Loucy (cell line): ENCODE results near the gene TSPAN9.

Experiments used
- H2AFZ ChIP-seq: fragments of 200-600 bp; sonication (generic); 2 replicates; pipeline ENCODE4 v1.6.0; 2016; ENCODE audit warnings: antibody characterized with exemption, mild to moderate bottlenecking, low read length, moderate library complexity
- H3F3A ChIP-seq: fragments of 200-600 bp; 2 replicates; pipeline ENCODE4 v1.6.0; 2016; ENCODE audit warnings: antibody characterized with exemption, low read depth, mild to moderate bottlenecking
- H3K27me3 ChIP-seq: fragments of 200-600 bp; sonication (generic); 2 replicates; pipeline ENCODE4 v1.6.1; 2014; ENCODE audit warnings: low read length, mild to moderate bottlenecking; ENCODE audit not compliant: insufficient read depth, poor library complexity, severe bottlenecking
- H3K36me3 ChIP-seq: fragments of 200-600 bp; sonication (generic); 2 replicates; pipeline ENCODE4 v1.6.1; 2016; ENCODE audit warnings: low read length; ENCODE audit not compliant: insufficient read depth
- H3K4me1 ChIP-seq: fragments of 200-600 bp; sonication (generic); 2 replicates; pipeline ENCODE4 v1.5.1; 2014; ENCODE audit warnings: low read length, mild to moderate bottlenecking; ENCODE audit not compliant: insufficient read depth, poor library complexity, severe bottlenecking
- H3K4me2 ChIP-seq: fragments of 200-600 bp; sonication (generic); 2 replicates; pipeline ENCODE4 v1.6.0; 2014; ENCODE audit warnings: antibody characterized with exemption, low read length, low read depth, mild to moderate bottlenecking; ENCODE audit not compliant: poor library complexity, severe bottlenecking
- H3K4me3 ChIP-seq: fragments of 200-600 bp; sonication (generic); 2 replicates; pipeline ENCODE4 v1.5.1; 2014; ENCODE audit warnings: low read length, mild to moderate bottlenecking, mixed read lengths; ENCODE audit not compliant: poor library complexity, severe bottlenecking
- H3K79me2 ChIP-seq: fragments of 200-600 bp; sonication (generic); 2 replicates; pipeline ENCODE4 v1.6.1; 2014; ENCODE audit warnings: low read length; ENCODE audit not compliant: insufficient read depth
- H3K9ac ChIP-seq: fragments of 200-600 bp; sonication (generic); 2 replicates; pipeline ENCODE4 v1.6.0; 2014; ENCODE audit warnings: mild to moderate bottlenecking, low read depth, low read length, moderate library complexity; ENCODE audit not compliant: poor library complexity, severe bottlenecking
- H3K9me2 ChIP-seq: fragments of 200-600 bp; sonication (generic); replicated peaks from 2 replicates; pipeline ENCODE4 v1.6.1; 2016; ENCODE audit warnings: low read depth, low read length, mixed read lengths
- H3K9me3 ChIP-seq: fragments of 200-600 bp; sonication (generic); 2 replicates; pipeline ENCODE4 v1.6.1; 2014; ENCODE audit warnings: mild to moderate bottlenecking, antibody characterized with exemption, low read length, low read depth; ENCODE audit not compliant: insufficient read depth
- H4K20me1 ChIP-seq: fragments of 200-600 bp; sonication (generic); 2 replicates; pipeline ENCODE4 v1.6.0; 2014; ENCODE audit warnings: antibody characterized with exemption, low read length, mild to moderate bottlenecking; ENCODE audit not compliant: insufficient read depth, poor library complexity, severe bottlenecking
- CTCF ChIP-seq: fragments of 200-600 bp; sonication (generic); conservative IDR thresholded peaks from 2 replicates; pipeline ENCODE4 v1.5.1; 2014; ENCODE audit warnings: mild to moderate bottlenecking, antibody characterized with exemption, low read length
- EZH2phosphoT487 ChIP-seq: fragments of 200-600 bp; IDR thresholded peaks from 2 replicates; pipeline ENCODE4 v1.6.1; 2018; ENCODE audit warnings: antibody characterized with exemption, mild to moderate bottlenecking, moderate library complexity, borderline replicate concordance

TSPAN9 gene

GRCh38 chr12:3225154-3225795 is 148.1 kb downstream of the TSPAN9 start:
- no peak for TF ChIP-seq CTCF
- TF ChIP-seq EZH2phosphoT487 = no peak
- H3K4me2 ChIP-seq = no peak overlapping the region

DNA sequence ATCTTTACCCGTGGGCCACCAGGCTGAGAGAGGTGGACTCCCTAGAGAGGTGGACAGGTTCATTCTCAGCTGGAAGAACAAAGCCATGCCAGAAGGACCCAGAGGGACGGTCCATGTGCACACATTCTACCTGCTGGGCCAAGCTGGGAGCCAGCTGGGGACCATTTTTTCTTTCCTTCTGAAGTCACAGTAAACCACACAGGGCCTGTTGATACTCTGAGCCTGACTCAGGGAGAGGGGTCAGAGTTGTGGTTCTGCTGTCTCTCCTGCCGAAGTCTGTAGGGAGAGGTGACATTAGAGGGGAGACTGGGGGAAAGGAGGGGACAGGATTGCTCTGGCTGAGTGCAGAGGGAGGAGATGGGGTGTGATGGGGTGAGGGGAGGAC is 148.6 kb downstream of the TSPAN9 start:
- H2AFZ ChIP-seq = no peak overlapping the region
- H3K36me3 ChIP-seq = no peaks in the 10 kb centered on the region
- TF ChIP-seq CTCF (no peak), EZH2phosphoT487 (no peak)
- no peak overlapping the region for H3K4me2 ChIP-seq
- no peaks in the 10 kb centered on the region for H3F3A ChIP-seq
- no peak overlapping the region for H3K9ac ChIP-seq
- no peaks in the 10 kb centered on the region for H3K4me1 ChIP-seq
- H3K27me3 ChIP-seq = no peaks in the 10 kb centered on the region
- no peaks in the 10 kb centered on the region for H3K9me2 ChIP-seq
- H3K4me3 ChIP-seq = no peak overlapping the region
- no peaks in the 10 kb centered on the region for H3K79me2 ChIP-seq
- H3K9me3 ChIP-seq = no peaks in the 10 kb centered on the region
- H4K20me1 ChIP-seq = no peaks in the 10 kb centered on the region

More at GRCh38 chr12:3225154-3225795, 148.1 kb downstream of the TSPAN9 start:
- Histone ChIP-seq H3K9ac (no peak overlapping the region), H4K20me1 (no peaks in the 10 kb centered on the region), H3F3A (no peaks in the 10 kb centered on the region), H3K36me3 (no peaks in the 10 kb centered on the region), H2AFZ (no peak overlapping the region), H3K9me3 (no peaks in the 10 kb centered on the region), H3K4me3 (no peak overlapping the region), H3K9me2 (no peaks in the 10 kb centered on the region), H3K4me1 (no peaks in the 10 kb centered on the region), H3K27me3 (no peaks in the 10 kb centered on the region), H3K79me2 (no peaks in the 10 kb centered on the region)

DNA sequence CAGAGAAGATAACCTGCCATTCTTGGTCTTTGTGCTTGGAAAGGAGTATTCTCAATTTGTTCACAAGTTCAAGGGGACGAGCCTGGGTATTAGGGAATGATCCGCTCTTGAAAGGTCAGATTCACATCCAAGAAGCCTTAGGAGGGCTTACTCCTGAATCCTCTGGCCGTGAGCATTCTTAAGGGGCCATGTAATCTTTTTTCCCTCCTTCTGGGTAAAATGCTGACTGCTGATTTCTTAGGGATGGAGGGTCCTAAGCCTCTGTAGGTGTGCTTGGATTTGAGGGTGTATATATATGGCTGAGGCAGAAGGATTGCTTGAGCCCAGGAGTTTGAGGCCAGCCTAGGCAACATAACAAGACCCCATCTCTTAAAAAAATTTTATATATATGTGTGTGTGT is 149.1 kb downstream of the TSPAN9 start:
- no peaks in the 10 kb centered on the region for H3K36me3 ChIP-seq
- H3K4me1 ChIP-seq = no peaks in the 10 kb centered on the region
- H3K79me2 ChIP-seq = no peaks in the 10 kb centered on the region
- H4K20me1 ChIP-seq = no peaks in the 10 kb centered on the region
- no peak overlapping the region for H3K4me3 ChIP-seq
- H3F3A ChIP-seq = no peaks in the 10 kb centered on the region
- no peak overlapping the region for H2AFZ ChIP-seq
- H3K9ac ChIP-seq = no peak overlapping the region
- H3K27me3 ChIP-seq = no peaks in the 10 kb centered on the region
- H3K4me2 ChIP-seq = no peak overlapping the region
- H3K9me2 ChIP-seq = no peaks in the 10 kb centered on the region
- TF ChIP-seq CTCF (no peak), EZH2phosphoT487 (no peak)
- H3K9me3 ChIP-seq = no peaks in the 10 kb centered on the region
